Activated CD4-positive, alpha-beta T cell treated with anti-CD3 and anti-CD28 coated beads, Interleukin-2, amount 50 U/mL, for 24 hours (primary cell): Measurements from ENCODE around the gene MYO5B.

Source experiments
- DNase-seq, 2 donors: peaks; one replicate each; pipeline ENCODE4 v3.0.0-alpha.2; 2020; ENCODE audit warnings: low read depth in 1 of 2, low spot score in 1 of 2

Gene MYO5B

DNA sequence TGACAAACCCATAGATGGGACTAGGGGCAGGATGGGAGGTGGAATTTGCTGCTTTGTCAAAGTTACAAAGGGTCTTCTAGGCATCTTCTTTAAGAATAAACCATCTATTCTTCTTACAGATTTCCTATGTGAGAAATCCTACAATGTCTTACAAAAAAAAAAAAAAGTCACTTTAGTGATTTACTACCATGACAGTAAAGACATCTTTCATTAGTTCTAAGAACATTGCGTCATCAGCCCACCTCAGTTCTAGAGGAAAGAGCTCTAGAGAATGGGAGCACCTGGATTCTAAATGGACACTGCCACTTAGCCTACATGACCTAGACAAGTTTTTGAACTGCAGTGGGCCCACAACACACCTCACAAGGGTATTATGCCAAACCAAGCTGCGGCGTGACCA, 172.0 kb downstream of the MYO5B start:
- no peak for DNase-seq

GRCh38 chr18:50014606-50015005, 180.3 kb downstream of the MYO5B start:
- DNase-seq: no peak

GRCh38 chr18:50013363-50014138, 181.4 kb downstream of the MYO5B start:
- DNase-seq: no peak

- no peak for DNase-seq
These were observed 183.0 kb downstream of the MYO5B start for GRCh38 chr18:50011813-50012435.

- DNase-seq: peak in 1 of 2 donors; percentile 2
These were observed 185.1 kb downstream of the MYO5B start for GRCh38 chr18:50009773-50010335.

- DNase-seq: no peak
These were observed 186.6 kb downstream of the MYO5B start for GRCh38 chr18:50008306-50008705.

DNA sequence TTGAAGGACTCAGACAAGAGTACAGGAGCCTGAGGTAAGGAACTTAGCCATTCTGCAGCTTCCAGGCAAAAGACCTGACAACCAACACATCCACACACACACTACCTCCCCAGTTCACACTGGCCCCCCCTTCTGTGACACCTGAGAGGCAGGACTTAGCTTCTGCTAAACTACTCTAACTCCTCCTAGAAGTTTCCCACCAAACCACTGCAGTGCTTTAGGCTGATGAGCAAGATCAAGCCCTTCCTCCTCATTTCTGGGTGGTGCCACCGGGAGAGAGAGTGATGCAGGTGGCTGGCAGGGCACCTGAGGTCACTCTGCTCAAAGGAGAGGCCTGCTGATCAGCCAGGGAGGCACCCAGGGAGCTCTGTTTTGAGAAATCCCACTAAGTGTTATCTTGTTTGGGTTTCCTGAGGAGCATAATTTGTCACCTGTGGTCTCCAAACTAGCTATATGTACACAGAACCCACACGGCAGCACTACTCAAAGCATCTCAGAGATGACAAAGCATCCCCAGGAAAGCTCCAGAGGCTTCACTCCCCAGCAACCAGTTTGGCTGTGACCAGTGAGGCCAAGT, 188.4 kb downstream of the MYO5B start:
- no peak for DNase-seq

DNA sequence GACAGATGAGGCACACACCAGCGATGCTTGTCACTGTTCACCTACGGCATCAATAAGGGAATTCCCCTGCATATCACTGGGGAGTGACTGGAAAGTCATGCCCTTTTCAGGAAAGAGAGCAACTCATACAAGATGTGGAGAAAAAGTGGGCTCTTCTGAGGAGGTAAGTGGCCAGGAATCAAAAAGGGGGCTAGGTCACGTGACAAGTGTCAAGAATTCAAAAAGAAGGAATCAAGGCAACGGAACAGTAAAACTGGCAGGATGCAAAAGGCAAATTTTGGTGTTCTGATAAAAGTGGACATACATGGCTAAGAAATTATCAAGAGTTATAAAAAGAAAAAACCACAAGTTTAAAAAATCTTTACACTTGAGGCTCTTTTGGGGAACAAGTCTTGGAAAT, 190.9 kb downstream of the MYO5B start:
- no peak for DNase-seq

GRCh38 chr18:50002781-50003180, 192.2 kb downstream of the MYO5B start:
- DNase-seq: no peak

DNA sequence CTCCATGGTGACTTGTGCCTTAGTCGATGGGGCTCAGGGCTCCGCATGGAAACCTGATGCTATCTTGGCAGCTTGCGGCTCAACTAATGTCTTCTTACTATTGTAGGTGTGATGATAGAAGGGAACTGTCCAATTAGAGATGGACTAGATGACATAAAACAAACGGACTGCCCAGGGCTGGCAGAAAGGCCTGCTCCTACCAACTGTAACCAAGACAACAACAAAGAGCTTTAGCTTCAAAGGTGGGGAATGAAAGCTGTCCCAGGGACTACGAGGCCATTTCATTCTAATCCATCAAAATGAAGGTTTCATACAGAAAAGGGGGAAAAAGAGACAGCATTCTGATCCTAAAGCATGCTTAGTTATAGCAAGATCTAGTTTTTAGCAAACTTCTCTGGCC, 194.7 kb downstream of the MYO5B start:
- DNase-seq: no peak

- no peak for DNase-seq
These were observed 195.8 kb downstream of the MYO5B start for GRCh38 chr18:49999128-49999527.

- no peak for DNase-seq
These were observed 197.4 kb downstream of the MYO5B start for GRCh38 chr18:49997558-49997957.

- DNase-seq: no peak
These were observed 200.5 kb downstream of the MYO5B start for GRCh38 chr18:49994410-49994809.

DNA sequence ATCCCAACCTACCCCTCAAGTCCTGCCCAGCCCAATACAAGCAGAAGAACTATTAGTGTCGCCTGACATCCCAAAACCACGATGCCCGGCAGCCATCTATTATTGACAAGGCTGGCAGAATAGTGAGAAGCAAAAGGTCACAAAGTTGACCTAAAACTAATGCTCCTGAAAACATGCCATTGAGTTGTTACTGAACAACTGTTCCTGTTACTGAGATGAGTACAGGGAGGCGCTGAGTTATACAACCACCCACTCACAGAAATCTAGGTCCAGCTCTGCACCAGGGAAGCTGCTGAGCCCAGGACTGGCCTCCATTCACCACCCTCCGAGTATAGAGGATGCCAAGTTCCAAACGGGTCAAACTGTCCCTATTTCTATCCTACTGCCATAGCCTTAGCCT, 201.6 kb downstream of the MYO5B start:
- no peak for DNase-seq

- DNase-seq: no peak
These were observed 206.2 kb downstream of the MYO5B start for GRCh38 chr18:49988733-49989132.

GRCh38 chr18:49988101-49988500, 206.8 kb downstream of the MYO5B start:
- no peak for DNase-seq

DNA sequence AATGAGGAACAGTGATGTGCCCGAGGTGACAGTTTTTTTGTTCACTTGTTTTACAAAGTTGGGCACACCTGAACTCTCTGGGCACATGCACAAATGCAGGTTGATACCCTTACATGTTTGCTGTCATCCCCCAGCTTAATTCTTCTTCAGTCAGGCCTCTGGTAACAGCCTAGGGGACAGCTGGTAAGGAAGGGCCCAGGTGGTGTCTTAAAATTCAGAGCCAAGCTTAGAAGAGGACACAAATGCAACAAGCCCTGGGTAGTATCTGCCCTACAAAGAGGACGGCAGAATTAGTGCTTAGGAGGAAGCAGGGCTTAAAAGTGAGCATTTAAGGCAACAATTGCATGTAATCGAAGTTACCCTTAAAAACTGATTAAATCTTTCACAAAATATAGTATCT, 209.7 kb downstream of the MYO5B start:
- no peak for DNase-seq

- DNase-seq: no peak
These were observed 214.1 kb downstream of the MYO5B start for GRCh38 chr18:49980896-49981295.

DNA sequence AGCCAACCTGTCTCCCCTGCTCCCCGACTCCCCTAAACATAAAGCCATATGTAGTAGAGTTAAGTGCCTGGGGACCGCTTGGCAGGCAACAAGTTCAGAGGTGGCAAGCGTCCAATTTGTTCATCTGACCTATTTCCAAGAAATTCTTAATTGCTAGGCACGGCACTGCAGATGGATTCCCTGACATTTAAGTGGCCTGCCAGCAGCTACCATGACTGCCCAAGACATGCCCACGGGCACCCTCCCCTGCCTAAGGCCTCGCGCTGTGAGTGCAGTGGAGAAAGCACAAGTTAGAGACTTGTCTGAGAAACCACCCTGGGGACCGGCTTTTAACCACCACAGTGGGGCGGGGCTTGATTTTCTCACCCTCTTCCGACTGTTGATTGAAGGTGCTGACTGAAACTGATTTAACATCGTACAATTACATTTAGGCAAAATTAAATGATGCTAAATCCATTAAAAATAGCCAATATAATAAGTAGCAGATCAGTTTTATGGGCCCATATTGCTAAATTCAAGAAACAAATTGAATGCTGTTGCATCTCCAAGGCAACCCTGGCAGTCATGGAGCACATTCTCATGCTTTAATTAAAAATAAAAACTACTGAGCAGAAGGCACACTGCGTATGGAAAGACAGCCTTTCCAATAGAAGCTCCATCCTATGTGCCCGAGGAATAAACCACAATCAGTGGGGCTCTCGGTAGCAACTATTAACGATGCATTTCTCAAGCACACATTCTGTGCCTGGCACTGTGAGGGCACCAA, 218.0 kb downstream of the MYO5B start:
- DNase-seq: no peak

GRCh38 chr18:49976001-49976400, 218.9 kb downstream of the MYO5B start:
- DNase-seq: no peak

- DNase-seq: no peak
These were observed 220.9 kb downstream of the MYO5B start for GRCh38 chr18:49974079-49974478.
